GM12892 (cell line): ENCODE results near the gene ASPSCR1.

Experiments used
- POLR2A ChIP-seq: IDR thresholded peaks from 2 replicates; pipeline ENCODE4 v1.6.1; 2011; ENCODE audit warnings: low read depth, low read length, control low read depth
- POLR2AphosphoS5 ChIP-seq: IDR thresholded peaks from 2 replicates; pipeline ENCODE4 v1.6.1; 2011; ENCODE audit warnings: low read depth, low read length, control low read depth
- TAF1 ChIP-seq: IDR thresholded peaks from 2 replicates; pipeline ENCODE4 v1.6.1; 2011; ENCODE audit warnings: low read depth, mild to moderate bottlenecking, control low read depth, low read length, borderline replicate concordance

DNA sequence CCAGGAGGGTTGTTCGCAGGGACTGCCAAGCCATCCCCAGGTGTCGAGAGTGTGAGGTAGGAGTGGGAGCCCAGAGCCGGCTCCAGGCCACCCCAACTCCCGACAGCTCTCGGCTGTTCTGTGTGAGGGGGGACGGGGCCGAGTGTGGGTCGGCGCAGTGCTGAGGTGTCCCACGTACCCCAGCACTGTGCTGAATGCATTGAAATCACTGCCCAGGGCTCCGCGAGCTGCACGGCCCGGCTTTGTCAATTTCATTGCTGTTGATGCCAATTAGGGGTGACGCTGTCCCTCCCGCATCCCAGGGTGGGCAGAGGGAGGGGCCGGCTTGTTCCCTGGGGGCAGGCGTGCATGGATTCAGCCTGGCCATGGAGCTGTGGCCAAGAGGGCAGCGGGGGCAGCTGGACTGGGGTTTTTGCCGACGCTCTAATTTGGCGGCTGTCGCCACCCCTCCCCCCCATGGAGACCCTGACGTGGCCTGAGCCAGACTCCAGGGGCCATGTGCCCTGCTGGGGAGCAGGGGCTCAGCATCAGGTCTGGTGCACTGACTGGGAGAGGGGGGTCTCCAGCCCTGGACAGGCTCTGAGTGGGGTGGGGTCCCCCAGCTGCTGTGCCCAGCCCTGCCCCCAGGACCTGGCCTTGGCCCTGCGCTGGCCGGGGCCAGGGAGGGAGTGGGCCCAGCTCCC lies 31.0 kb downstream of the ASPSCR1 start:
- TF ChIP-seq POLR2A = no peak
- no peak for TF ChIP-seq TAF1
- TF ChIP-seq POLR2AphosphoS5 = no peak
